ENCODE data around the gene GABRB2.
"Not testable (repeated sequence)": the region's sequence is repeated elsewhere in the genome, so short reads cannot be mapped to it uniquely, and the experiment has no call there.

Gene GABRB2

GRCh38 chr5:161299053-161299452, 247.5 kb downstream of the GABRB2 start:
- no peak for DNase-seq (ENCODE audit: low read depth, low spot score)

GRCh38 chr5:161297388-161297787, 249.1 kb downstream of the GABRB2 start:
- not testable (repeated sequence) for DNase-seq (ENCODE audit: low read depth, low spot score)

- DNase-seq (ENCODE audit: low read depth, low spot score), result no peak
Measured at GRCh38 chr5:161295721-161296250, 250.7 kb downstream of the GABRB2 start.

GRCh38 chr5:161288071-161288470, 258.5 kb downstream of the GABRB2 start:
- DNase-seq (ENCODE audit: low read depth, low spot score), result no peak

GRCh38 chr5:161287436-161287835, 259.1 kb downstream of the GABRB2 start:
- DNase-seq (ENCODE audit: low read depth, low spot score), result no peak

- DNase-seq (ENCODE audit: low read depth, low spot score), result no peak
Measured at GRCh38 chr5:161286066-161286655, 260.4 kb downstream of the GABRB2 start.

GRCh38 chr5:161284445-161284844, 262.1 kb downstream of the GABRB2 start:
- DNase-seq (ENCODE audit: low read depth, low spot score), result no peak

GRCh38 chr5:161283296-161283695, 263.2 kb downstream of the GABRB2 start:
- no peak for DNase-seq (ENCODE audit: low read depth, low spot score)

- no peak for DNase-seq (ENCODE audit: low read depth, low spot score)
Measured at GRCh38 chr5:161278739-161279660, 267.5 kb downstream of the GABRB2 start.

- DNase-seq (ENCODE audit: low read depth, low spot score), result no peak
Measured at GRCh38 chr5:161277011-161277410, 269.5 kb downstream of the GABRB2 start.

GRCh38 chr5:161274951-161275350, 271.6 kb downstream of the GABRB2 start:
- no peak for DNase-seq (ENCODE audit: low read depth, low spot score)

GRCh38 chr5:161273410-161273809, 273.1 kb downstream of the GABRB2 start:
- no peak for DNase-seq (ENCODE audit: low read depth, low spot score)

- no peak for DNase-seq (ENCODE audit: low read depth, low spot score)
Measured at GRCh38 chr5:161271816-161272215, 274.7 kb downstream of the GABRB2 start.

- DNase-seq (ENCODE audit: low read depth, low spot score), result no peak
Measured at GRCh38 chr5:161269125-161269524, 277.4 kb downstream of the GABRB2 start.

GRCh38 chr5:161266954-161267353, 279.6 kb downstream of the GABRB2 start:
- no peak for DNase-seq (ENCODE audit: low read depth, low spot score)

GRCh38 chr5:161265006-161265405, 281.5 kb downstream of the GABRB2 start:
- DNase-seq (ENCODE audit: low read depth, low spot score), result no peak

GRCh38 chr5:161263191-161263590, 283.3 kb downstream of the GABRB2 start:
- DNase-seq (ENCODE audit: low read depth, low spot score), result no peak

GRCh38 chr5:161261668-161262323, 284.7 kb downstream of the GABRB2 start:
- DNase-seq (ENCODE audit: low read depth, low spot score), result no peak

GRCh38 chr5:161258438-161258837, 288.1 kb downstream of the GABRB2 start:
- DNase-seq (ENCODE audit: low read depth, low spot score), result no peak

- no peak for DNase-seq (ENCODE audit: low read depth, low spot score)
Measured at GRCh38 chr5:161256957-161257356, 289.6 kb downstream of the GABRB2 start.

GRCh38 chr5:161252955-161253354, 293.6 kb downstream of the GABRB2 start:
- not testable (repeated sequence) for DNase-seq (ENCODE audit: low read depth, low spot score)

- no peak for DNase-seq (ENCODE audit: low read depth, low spot score)
Measured at GRCh38 chr5:161246749-161247148, 299.8 kb downstream of the GABRB2 start.

Data from activated CD4-positive, CD25-positive, alpha-beta regulatory T cell treated with anti-CD3 and anti-CD28 coated beads, Interleukin-2, amount 50 U/mL, for 16 hours (primary cell).